ENCODE results near the gene SH3TC1.

The SH3TC1 gene

DNA sequence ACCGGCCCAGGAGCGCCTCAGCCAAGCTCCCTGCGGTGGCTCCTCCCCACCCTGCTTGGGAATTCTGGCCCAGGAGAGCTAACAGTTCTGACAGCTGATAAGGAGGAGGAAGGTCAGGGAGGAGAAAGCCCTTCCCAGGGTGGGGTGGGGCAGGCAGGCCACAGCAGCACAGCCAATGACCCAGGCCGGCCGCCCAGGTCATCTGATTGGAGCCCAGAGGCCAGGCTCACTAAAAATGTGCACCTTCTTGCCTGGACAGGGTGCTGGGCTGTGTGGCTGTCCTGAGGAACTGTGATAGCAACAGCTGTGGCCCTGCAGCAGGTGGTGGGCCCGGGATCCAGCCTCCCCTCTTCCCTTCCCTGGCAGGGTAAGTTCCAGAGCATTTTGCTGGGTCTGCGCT lies 17.2 kb upstream of the SH3TC1 start:
- Histone ChIP-seq H3K27ac (ENCODE audit: low read depth, low read length, severe bottlenecking) (no peak overlapping the region), H3K36me3 (ENCODE audit: control insufficient read depth, insufficient read depth, low read length) (no peaks in the 10 kb centered on the region), H3K4me3 (ENCODE audit: extremely low read depth, insufficient read depth, low read length, poor library complexity, severe bottlenecking) (no peak overlapping the region), H3K4me1 (ENCODE audit: control insufficient read depth, insufficient read depth, low read length, poor library complexity, severe bottlenecking) (peaks cover 9% of the 10 kb centered on the region), H3K9me3 (ENCODE audit: control insufficient read depth, low read length) (no peaks in the 10 kb centered on the region)
- 81 to 92% methylated on average over 2 to 5 of the region's 7 CpGs for WGBS, 2 experiments (ENCODE audit: insufficient coverage in 2 of 2)

DNA sequence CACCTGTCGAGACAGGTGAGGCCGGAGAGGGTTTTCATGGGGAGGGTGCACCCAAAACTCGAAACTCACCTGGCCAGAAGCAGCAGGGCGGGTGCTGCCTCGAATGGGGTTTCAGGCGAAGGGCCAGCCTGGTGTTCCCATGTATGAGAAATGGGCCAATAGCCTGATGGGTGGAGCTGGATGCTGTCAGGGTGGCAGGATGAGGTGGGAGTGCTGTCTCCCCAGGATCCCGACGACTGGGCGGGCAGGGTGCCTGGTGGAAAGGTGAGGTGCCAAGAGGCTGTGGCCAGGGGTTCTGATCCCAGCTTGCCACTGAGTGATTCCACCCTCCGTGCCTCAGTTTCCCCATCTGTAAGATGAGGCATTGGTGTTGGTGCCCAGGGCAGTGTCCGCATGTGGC lies 16.8 kb upstream of the SH3TC1 start:
- no peaks in the 10 kb centered on the region for H3K36me3 ChIP-seq (ENCODE audit: control insufficient read depth, insufficient read depth, low read length)
- no peak overlapping the region for H3K4me3 ChIP-seq (ENCODE audit: extremely low read depth, insufficient read depth, low read length, poor library complexity, severe bottlenecking)
- no peak overlapping the region for H3K27ac ChIP-seq (ENCODE audit: low read depth, low read length, severe bottlenecking)
- no peaks in the 10 kb centered on the region for H3K9me3 ChIP-seq (ENCODE audit: control insufficient read depth, low read length)
- H3K4me1 ChIP-seq (ENCODE audit: control insufficient read depth, insufficient read depth, low read length, poor library complexity, severe bottlenecking), result peaks cover 9% of the 10 kb centered on the region
- 93 to 97% methylated on average over 7 to 11 of the region's 11 CpGs for WGBS, 2 experiments (ENCODE audit: insufficient coverage in 2 of 2)

- Histone ChIP-seq H3K4me3 (ENCODE audit: extremely low read depth, insufficient read depth, low read length, poor library complexity, severe bottlenecking) (no peak overlapping the region), H3K9me3 (ENCODE audit: control insufficient read depth, low read length) (no peaks in the 10 kb centered on the region), H3K27ac (ENCODE audit: low read depth, low read length, severe bottlenecking) (no peak overlapping the region), H3K4me1 (ENCODE audit: control insufficient read depth, insufficient read depth, low read length, poor library complexity, severe bottlenecking) (peaks cover 9% of the 10 kb centered on the region), H3K36me3 (ENCODE audit: control insufficient read depth, insufficient read depth, low read length) (no peaks in the 10 kb centered on the region)
- 90 to 94% methylated on average over 21 to 23 of the region's 25 CpGs for WGBS, 2 experiments (ENCODE audit: insufficient coverage in 2 of 2)
These were observed 16.0 kb upstream of the SH3TC1 start for GRCh38 chr4:8182858-8183725.

DNA sequence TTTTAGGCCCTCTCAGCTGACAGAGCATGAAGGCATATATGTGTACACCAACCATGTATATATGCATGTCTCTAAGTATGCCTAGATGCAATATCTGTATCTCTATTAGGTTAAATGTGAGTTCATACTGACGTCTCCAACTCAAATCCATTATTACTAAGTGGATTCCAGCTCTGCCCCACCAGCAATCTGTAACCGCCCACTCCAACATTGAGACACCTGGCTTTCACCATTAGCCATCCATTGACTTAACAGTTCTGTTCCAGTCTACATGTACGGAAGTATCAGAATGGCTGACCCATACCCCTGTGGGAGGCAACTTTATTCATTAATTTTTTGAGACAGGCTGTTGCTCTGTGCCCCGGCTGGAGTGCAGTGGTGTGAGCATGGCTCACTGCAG lies 15.0 kb upstream of the SH3TC1 start:
- WGBS, 2 experiments (ENCODE audit: insufficient coverage in 2 of 2), result 91 to 100% methylated on average over 4 of the region's 4 CpGs
- no peak overlapping the region for H3K4me3 ChIP-seq (ENCODE audit: extremely low read depth, insufficient read depth, low read length, poor library complexity, severe bottlenecking)
- H3K27ac ChIP-seq (ENCODE audit: low read depth, low read length, severe bottlenecking), result no peak overlapping the region
- peaks cover 9% of the 10 kb centered on the region for H3K4me1 ChIP-seq (ENCODE audit: control insufficient read depth, insufficient read depth, low read length, poor library complexity, severe bottlenecking)
- no peaks in the 10 kb centered on the region for H3K9me3 ChIP-seq (ENCODE audit: control insufficient read depth, low read length)
- H3K36me3 ChIP-seq (ENCODE audit: control insufficient read depth, insufficient read depth, low read length), result no peaks in the 10 kb centered on the region

GRCh38 chr4:8185295-8185694 lies 13.8 kb upstream of the SH3TC1 start:
- Histone ChIP-seq H3K9me3 (ENCODE audit: control insufficient read depth, low read length) (no peaks in the 10 kb centered on the region), H3K36me3 (ENCODE audit: control insufficient read depth, insufficient read depth, low read length) (no peaks in the 10 kb centered on the region), H3K27ac (ENCODE audit: low read depth, low read length, severe bottlenecking) (no peak overlapping the region), H3K4me1 (ENCODE audit: control insufficient read depth, insufficient read depth, low read length, poor library complexity, severe bottlenecking) (peaks cover 9% of the 10 kb centered on the region), H3K4me3 (ENCODE audit: extremely low read depth, insufficient read depth, low read length, poor library complexity, severe bottlenecking) (no peak overlapping the region)
- WGBS, 2 experiments (ENCODE audit: insufficient coverage in 2 of 2), result 82 to 84% methylated on average over 5 to 9 of the region's 9 CpGs

- Histone ChIP-seq H3K27ac (ENCODE audit: low read depth, low read length, severe bottlenecking) (no peak overlapping the region), H3K36me3 (ENCODE audit: control insufficient read depth, insufficient read depth, low read length) (no peaks in the 10 kb centered on the region), H3K4me1 (ENCODE audit: control insufficient read depth, insufficient read depth, low read length, poor library complexity, severe bottlenecking) (peaks cover 11% of the 10 kb centered on the region), H3K4me3 (ENCODE audit: extremely low read depth, insufficient read depth, low read length, poor library complexity, severe bottlenecking) (no peak overlapping the region), H3K9me3 (ENCODE audit: control insufficient read depth, low read length) (no peaks in the 10 kb centered on the region)
- 87 to 93% methylated on average over 6 of the region's 9 CpGs for WGBS, 2 experiments (ENCODE audit: insufficient coverage in 2 of 2)
These were observed 13.2 kb upstream of the SH3TC1 start for GRCh38 chr4:8185930-8186329.

DNA sequence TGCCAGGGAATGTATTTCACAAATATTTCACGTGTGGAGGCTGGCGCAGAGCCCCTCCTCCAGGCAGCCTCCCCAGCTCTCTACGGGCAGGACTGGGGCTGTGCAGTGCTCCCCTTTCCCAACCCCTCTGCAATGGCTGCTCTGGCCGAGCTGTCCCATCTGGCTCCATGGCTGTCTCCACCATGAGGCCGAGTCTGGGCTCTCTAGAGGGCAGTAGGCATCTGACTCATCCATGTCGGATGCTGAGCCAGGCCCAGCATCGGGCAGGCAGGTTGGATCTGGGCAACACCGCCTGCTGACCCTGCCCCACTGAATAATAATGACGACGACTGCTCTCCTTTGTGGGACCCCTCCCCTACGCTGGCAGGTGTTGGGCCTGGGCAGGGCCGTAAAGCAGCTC lies 11.0 kb upstream of the SH3TC1 start:
- no peaks in the 10 kb centered on the region for H3K36me3 ChIP-seq (ENCODE audit: control insufficient read depth, insufficient read depth, low read length)
- H3K4me3 ChIP-seq (ENCODE audit: extremely low read depth, insufficient read depth, low read length, poor library complexity, severe bottlenecking), result no peak overlapping the region
- no peaks in the 10 kb centered on the region for H3K9me3 ChIP-seq (ENCODE audit: control insufficient read depth, low read length)
- 84 to 89% methylated on average over 12 of the region's 12 CpGs for WGBS, 2 experiments (ENCODE audit: insufficient coverage in 2 of 2)
- H3K27ac ChIP-seq (ENCODE audit: low read depth, low read length, severe bottlenecking), result no peak overlapping the region
- H3K4me1 ChIP-seq (ENCODE audit: control insufficient read depth, insufficient read depth, low read length, poor library complexity, severe bottlenecking), result peaks cover 11% of the 10 kb centered on the region

- H3K36me3 ChIP-seq (ENCODE audit: control insufficient read depth, insufficient read depth, low read length), result no peaks in the 10 kb centered on the region
- WGBS, 2 experiments (ENCODE audit: insufficient coverage in 2 of 2), result 88 to 91% methylated on average over 26 to 27 of the region's 29 CpGs
- H3K27ac ChIP-seq (ENCODE audit: low read depth, low read length, severe bottlenecking), result no peak overlapping the region
- no peaks in the 10 kb centered on the region for H3K9me3 ChIP-seq (ENCODE audit: control insufficient read depth, low read length)
- H3K4me3 ChIP-seq (ENCODE audit: extremely low read depth, insufficient read depth, low read length, poor library complexity, severe bottlenecking), result no peak overlapping the region
- peaks cover 14% of the 10 kb centered on the region for H3K4me1 ChIP-seq (ENCODE audit: control insufficient read depth, insufficient read depth, low read length, poor library complexity, severe bottlenecking)
These were observed 10.1 kb upstream of the SH3TC1 start for GRCh38 chr4:8188743-8189550.

DNA sequence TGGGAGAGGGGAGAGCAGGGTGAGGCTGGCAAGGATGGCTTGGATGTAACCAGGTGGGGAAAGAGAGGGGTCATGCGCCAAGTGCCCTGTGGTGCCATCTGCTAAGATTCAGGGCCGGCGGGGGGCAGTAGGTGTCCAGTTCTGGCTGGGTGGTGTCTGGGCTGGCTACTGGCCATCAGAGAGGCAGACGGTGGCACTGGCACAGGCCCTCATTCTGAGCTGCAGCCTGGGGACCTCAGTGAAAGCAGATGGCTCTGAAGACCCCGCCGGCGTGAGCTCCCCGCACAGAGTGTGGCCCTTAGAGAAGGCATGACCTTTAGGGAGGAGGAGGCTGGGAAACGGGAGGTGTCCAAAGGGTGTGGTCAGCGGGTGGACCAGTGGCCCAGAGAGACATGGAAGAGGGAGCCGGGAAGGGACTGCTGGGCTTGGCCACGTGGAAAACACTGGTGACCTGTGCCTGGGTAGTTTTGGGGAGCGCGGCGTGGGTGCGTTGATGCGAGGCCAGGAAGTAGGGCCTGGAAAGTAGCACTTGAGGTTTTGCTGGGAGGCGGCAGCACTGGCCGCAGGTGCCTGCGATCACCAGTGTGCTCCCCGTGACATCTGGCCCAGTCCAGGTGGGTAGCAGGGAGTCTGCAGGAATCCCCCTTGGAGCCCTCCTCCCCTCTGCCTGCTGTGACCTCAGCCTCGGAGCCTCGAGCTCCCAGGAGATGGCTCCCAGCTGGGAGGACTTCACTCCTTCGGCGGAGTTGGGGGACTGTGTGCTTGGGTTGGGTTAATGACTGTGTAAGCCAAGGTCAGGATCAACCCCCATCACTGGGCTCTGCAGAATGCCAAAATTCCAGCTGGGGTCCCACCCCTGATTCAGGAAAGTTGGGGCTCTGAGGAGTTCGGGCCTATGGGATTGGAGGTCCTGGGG lies 9.3 kb upstream of the SH3TC1 start:
- H3K27ac ChIP-seq (ENCODE audit: low read depth, low read length, severe bottlenecking), result no peak overlapping the region
- 95 to 96% methylated on average over 13 to 23 of the region's 26 CpGs for WGBS, 2 experiments (ENCODE audit: insufficient coverage in 2 of 2)
- no peaks in the 10 kb centered on the region for H3K9me3 ChIP-seq (ENCODE audit: control insufficient read depth, low read length)
- H3K4me3 ChIP-seq (ENCODE audit: extremely low read depth, insufficient read depth, low read length, poor library complexity, severe bottlenecking), result no peak overlapping the region
- no peaks in the 10 kb centered on the region for H3K36me3 ChIP-seq (ENCODE audit: control insufficient read depth, insufficient read depth, low read length)
- peaks cover 18% of the 10 kb centered on the region for H3K4me1 ChIP-seq (ENCODE audit: control insufficient read depth, insufficient read depth, low read length, poor library complexity, severe bottlenecking)

DNA sequence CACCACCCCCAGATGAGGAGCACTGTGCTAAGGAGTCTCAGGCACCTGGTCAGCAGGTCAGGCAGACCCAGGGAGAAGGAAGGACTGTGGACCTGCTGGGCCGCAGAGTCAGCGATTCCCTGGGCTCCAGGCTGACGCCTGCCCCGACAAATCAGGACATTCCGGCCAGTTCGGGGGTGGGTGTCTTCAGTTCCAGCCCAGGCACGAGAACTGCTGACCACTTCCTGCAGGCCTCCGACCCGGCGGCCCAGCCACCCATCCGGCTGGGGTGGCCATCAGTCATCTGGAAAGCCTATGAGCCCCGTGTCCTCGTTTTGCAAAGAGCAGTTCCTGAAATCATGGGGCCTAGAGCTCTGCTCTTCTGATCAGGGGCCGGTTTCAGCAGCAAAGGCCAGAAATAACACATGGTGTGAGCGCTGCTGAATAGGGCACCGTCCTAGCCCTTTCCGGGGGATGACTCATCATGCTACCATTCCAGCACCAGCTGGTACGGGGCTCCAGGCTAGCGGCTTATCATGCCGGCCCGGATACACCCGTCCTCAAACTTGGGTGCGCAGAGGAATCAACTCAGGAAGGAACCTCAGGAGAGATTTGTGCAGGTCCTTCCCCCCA lies 7.8 kb upstream of the SH3TC1 start:
- no peaks in the 10 kb centered on the region for H3K36me3 ChIP-seq (ENCODE audit: control insufficient read depth, insufficient read depth, low read length)
- no peak overlapping the region for H3K4me3 ChIP-seq (ENCODE audit: extremely low read depth, insufficient read depth, low read length, poor library complexity, severe bottlenecking)
- peaks cover 25% of the 10 kb centered on the region for H3K4me1 ChIP-seq (ENCODE audit: control insufficient read depth, insufficient read depth, low read length, poor library complexity, severe bottlenecking)
- 77 to 83% methylated on average over 21 to 23 of the region's 23 CpGs for WGBS, 2 experiments (ENCODE audit: insufficient coverage in 2 of 2)
- H3K9me3 ChIP-seq (ENCODE audit: control insufficient read depth, low read length), result no peaks in the 10 kb centered on the region
- H3K27ac ChIP-seq (ENCODE audit: low read depth, low read length, severe bottlenecking), result peak overlapping the region; percentile 73

All from mesodermal cell (in vitro differentiated cells).